Measurements from ENCODE around the gene SYNGR1. TPM values are rescaled to one million over a fixed set of nuclear protein-coding genes. Genes with fewer than 3 reads are reported as not detected.

The SYNGR1 gene
- total RNA-seq, 4 donors from 2014 or later = 25.5 to 51.3 (median 38.9) TPM

- no peak for DNase-seq (ENCODE audit: low spot score in 2 of 2)
- TF ChIP-seq, protein P1, sequence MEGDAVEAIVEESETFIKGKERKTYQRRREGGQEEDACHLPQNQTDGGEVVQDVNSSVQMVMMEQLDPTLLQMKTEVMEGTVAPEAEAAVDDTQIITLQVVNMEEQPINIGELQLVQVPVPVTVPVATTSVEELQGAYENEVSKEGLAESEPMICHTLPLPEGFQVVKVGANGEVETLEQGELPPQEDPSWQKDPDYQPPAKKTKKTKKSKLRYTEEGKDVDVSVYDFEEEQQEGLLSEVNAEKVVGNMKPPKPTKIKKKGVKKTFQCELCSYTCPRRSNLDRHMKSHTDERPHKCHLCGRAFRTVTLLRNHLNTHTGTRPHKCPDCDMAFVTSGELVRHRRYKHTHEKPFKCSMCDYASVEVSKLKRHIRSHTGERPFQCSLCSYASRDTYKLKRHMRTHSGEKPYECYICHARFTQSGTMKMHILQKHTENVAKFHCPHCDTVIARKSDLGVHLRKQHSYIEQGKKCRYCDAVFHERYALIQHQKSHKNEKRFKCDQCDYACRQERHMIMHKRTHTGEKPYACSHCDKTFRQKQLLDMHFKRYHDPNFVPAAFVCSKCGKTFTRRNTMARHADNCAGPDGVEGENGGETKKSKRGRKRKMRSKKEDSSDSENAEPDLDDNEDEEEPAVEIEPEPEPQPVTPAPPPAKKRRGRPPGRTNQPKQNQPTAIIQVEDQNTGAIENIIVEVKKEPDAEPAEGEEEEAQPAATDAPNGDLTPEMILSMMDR (IDR thresholded peaks at IDR 0.05) = no peak
- TF ChIP-seq POLR2A (IDR thresholded peaks at IDR 0.05) = no peak
- H3K4me3 ChIP-seq (ENCODE audit: low read depth, poor library complexity, severe bottlenecking) = no peak overlapping the region
- intact Hi-C loops (cut with DNase I; ENCODE audit: low total_unique reads) = no loop called here
- 71 to 72% methylated on average over 7 of the region's 7 CpGs for WGBS, 2 donors
Observed at GRCh38 chr22:39414377-39414776, 64.6 kb downstream of the SYNGR1 start.

DNA sequence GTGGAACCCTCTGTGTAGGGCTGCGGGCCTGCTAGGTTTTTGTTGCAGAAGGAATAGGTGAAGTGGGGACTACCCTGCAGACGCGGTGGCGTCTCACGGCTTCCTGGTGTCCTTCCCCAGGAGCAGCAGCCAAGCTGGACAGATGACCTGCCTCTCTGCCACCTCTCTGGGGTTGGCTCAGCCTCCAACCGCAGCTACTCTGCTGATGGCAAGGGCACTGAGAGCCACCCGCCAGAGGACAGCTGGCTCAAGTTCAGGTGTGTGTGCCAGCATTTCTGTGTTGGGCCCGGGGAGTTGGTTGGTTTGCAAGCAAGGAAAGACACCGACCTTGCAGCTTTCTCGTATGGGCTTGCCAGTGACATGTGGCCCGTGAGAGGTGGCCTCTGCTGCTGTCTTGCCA, 65.1 kb downstream of the SYNGR1 start:
- WGBS, 2 donors = 72 to 74% methylated on average over 10 to 11 of the region's 11 CpGs
- no peak overlapping the region for H3K4me3 ChIP-seq (ENCODE audit: low read depth, poor library complexity, severe bottlenecking)
- DNase-seq (ENCODE audit: low spot score in 2 of 2) = no peak
- TF ChIP-seq POLR2A (IDR thresholded peaks at IDR 0.05) = no peak
- TF ChIP-seq, protein P1 (IDR thresholded peaks at IDR 0.05) = no peak
- intact Hi-C loops (cut with DNase I; ENCODE audit: low total_unique reads) = no loop called here

DNA sequence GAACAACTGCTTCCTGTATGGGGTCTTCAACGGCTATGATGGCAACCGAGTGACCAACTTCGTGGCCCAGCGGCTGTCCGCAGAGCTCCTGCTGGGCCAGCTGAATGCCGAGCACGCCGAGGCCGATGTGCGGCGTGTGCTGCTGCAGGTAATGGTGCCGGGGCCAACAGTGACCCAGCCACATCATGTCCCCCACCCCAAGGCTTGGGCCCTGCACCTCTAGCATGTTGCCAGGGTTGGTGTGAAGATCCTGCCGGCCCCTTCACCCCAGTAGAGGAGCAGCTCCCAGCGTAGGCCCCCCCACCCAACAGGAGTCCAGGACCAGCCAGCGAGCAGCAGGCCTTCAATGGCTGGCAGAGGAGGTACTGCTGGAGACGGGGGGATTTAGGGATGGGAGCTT, 65.7 kb downstream of the SYNGR1 start:
- 94 to 96% methylated on average over 13 to 16 of the region's 16 CpGs for WGBS, 2 donors
- intact Hi-C loops (cut with DNase I; ENCODE audit: low total_unique reads) = no loop called here
- DNase-seq (ENCODE audit: low spot score in 2 of 2) = no peak
- TF ChIP-seq POLR2A (IDR thresholded peaks at IDR 0.05) = no peak
- TF ChIP-seq, protein P1 (IDR thresholded peaks at IDR 0.05) = no peak
- H3K4me3 ChIP-seq (ENCODE audit: low read depth, poor library complexity, severe bottlenecking) = no peak overlapping the region

DNA sequence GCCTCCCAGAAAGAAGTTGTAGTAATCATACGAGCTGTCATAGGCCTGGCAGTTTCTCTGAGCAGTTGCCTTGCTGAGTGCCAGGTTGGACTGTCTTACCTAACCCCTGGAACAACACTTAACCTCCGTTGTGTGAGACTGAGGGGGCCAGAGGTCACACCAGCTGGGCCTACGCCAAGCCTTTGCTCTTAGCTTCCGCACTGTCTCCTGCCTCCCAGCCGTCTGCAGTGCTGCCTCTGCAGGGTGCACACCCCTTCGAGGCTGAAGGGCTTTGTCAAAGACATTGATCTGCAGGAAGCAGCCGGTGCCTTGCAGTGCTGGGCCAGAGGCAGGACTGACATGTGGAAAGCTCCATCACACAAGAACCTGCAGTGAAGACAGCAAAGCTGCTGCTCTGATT, 66.5 kb downstream of the SYNGR1 start:
- intact Hi-C loops (cut with DNase I; ENCODE audit: low total_unique reads) = no loop called here
- 74 to 83% methylated on average over 6 to 7 of the region's 7 CpGs for WGBS, 2 donors
- DNase-seq (ENCODE audit: low spot score in 2 of 2) = no peak
- no peak overlapping the region for H3K4me3 ChIP-seq (ENCODE audit: low read depth, poor library complexity, severe bottlenecking)
- TF ChIP-seq, protein P1 (IDR thresholded peaks at IDR 0.05) = no peak
- no peak for TF ChIP-seq POLR2A (IDR thresholded peaks at IDR 0.05)

GRCh38 chr22:39417641-39418040, 67.8 kb downstream of the SYNGR1 start:
- no peak for TF ChIP-seq POLR2A (IDR thresholded peaks at IDR 0.05)
- TF ChIP-seq, protein P1 (IDR thresholded peaks at IDR 0.05) = no peak
- intact Hi-C loops (cut with DNase I; ENCODE audit: low total_unique reads) = no loop called here
- no peak overlapping the region for H3K4me3 ChIP-seq (ENCODE audit: low read depth, poor library complexity, severe bottlenecking)
- 90 to 94% methylated on average over 12 of the region's 12 CpGs for WGBS, 2 donors
- no peak for DNase-seq (ENCODE audit: low spot score in 2 of 2)

DNA sequence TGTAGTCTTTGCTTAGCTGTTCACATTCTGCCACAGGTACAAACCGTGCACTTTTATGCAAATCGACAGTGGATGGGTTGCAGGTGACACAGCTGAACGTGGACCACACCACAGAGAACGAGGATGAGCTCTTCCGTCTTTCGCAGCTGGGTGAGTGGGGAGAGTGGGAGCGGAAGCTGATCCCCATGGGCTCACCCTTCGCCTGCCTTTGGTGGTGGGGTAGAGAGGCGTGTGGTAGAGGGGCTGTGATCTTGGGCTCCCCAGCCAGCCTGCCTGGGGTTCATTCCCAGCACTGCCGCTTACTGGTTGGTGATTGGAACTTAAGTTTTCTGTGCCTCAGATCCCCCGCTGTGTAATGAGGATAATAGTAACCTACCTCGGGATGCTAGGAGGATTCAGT, 68.9 kb downstream of the SYNGR1 start:
- intact Hi-C loops (cut with DNase I; ENCODE audit: low total_unique reads) = no loop called here
- no peak overlapping the region for H3K4me3 ChIP-seq (ENCODE audit: low read depth, poor library complexity, severe bottlenecking)
- 92% methylated on average over 12 of the region's 12 CpGs for WGBS, 2 donors
- TF ChIP-seq, protein P1 (IDR thresholded peaks at IDR 0.05) = no peak
- no peak for TF ChIP-seq POLR2A (IDR thresholded peaks at IDR 0.05)
- DNase-seq (ENCODE audit: low spot score in 2 of 2) = no peak
